ENCODE data around the gene MSMP. TPM values are rescaled to one million over a fixed set of nuclear protein-coding genes. Genes with fewer than 3 reads are reported as not detected.

Gene MSMP
- total RNA-seq, 4 donors from 2014 or later = not detected

DNA sequence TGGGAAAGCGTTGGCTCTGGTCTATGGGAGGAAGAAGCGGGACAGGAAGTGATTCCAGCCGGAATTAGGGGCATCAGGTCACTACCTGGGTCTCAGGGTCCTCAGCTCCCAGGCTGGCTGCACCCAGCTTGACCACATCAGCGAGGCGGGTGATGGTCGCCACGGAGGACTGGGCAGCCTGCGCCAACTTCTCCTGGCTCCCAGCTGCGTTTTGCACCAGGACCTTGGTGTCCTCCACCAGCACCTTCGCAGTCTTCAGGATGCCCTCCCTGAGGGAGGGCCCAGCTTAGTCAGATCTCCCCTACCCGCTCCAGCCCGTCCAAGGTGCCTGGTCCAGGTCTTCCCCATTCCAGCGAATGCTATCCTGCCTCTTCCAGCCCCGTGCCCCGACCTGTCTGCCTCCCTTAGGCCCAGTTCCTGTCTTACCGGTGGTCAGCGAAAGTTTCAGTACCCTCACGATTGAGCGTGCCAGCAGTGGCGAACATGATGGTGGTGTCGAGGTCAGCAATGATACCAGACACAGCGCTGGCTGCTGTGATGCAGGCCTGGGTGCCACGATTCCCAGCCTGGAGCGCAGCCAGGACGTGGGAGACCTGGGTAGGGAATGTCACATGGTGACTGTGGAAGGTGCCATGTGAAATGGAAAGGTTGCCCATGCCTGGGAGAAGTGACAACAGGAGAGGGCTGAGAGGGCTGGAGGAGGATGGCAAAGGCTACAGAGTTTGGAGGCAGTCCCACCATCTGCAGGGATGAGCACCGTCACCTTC lies 50.0 kb downstream of the MSMP start:
- intact Hi-C loops (cut with DNase I; ENCODE audit: low total_unique reads) (no loop called here), in situ Hi-C loops (cut with MboI; ENCODE audit: low pct_ligation_motif_present in 1 of 4, low pct_unique_long_range_greater_than_20kb in 1 of 4, low sequenced_read_pairs in 3 of 4) (no loop called here)
- Histone ChIP-seq H3K36me3 (peaks cover 1 to 99% (median 51%) of the 10 kb centered on the region in 4 donors), H3K9me3 (no peaks in the 10 kb centered on the region), H3K27me3 (no peaks in the 10 kb centered on the region), H3K4me1 (no peaks in the 10 kb centered on the region), H3K4me3 (no peak overlapping the region), H3K27ac (no peak overlapping the region)
- no peak for DNase-seq
- TF ChIP-seq, protein P1, sequence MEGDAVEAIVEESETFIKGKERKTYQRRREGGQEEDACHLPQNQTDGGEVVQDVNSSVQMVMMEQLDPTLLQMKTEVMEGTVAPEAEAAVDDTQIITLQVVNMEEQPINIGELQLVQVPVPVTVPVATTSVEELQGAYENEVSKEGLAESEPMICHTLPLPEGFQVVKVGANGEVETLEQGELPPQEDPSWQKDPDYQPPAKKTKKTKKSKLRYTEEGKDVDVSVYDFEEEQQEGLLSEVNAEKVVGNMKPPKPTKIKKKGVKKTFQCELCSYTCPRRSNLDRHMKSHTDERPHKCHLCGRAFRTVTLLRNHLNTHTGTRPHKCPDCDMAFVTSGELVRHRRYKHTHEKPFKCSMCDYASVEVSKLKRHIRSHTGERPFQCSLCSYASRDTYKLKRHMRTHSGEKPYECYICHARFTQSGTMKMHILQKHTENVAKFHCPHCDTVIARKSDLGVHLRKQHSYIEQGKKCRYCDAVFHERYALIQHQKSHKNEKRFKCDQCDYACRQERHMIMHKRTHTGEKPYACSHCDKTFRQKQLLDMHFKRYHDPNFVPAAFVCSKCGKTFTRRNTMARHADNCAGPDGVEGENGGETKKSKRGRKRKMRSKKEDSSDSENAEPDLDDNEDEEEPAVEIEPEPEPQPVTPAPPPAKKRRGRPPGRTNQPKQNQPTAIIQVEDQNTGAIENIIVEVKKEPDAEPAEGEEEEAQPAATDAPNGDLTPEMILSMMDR (IDR thresholded peaks at IDR 0.05) = no peak
- no peak for TF ChIP-seq POLR2A (IDR thresholded peaks at IDR 0.05)
- WGBS, 2 donors (ENCODE audit: low coverage in 1 of 2) = 95% methylated on average over 25 of the region's 26 CpGs; no CpG with 5 or more reads in 1 of the 2 donors

Small RNAs within 50 kb of the gene (small RNA-seq; reads per million reads assigned to genes)
- gene MIR6853 = 0 to 0.35 (median 0.21) reads per million in 4 donors

Other genes with a start within 250 kb of the MSMP start
- 10 to 100 TPM; 11.9 to 69.2 (median 45.8) TPM for gene TESK1, start 149.0 kb downstream of the MSMP start, total RNA-seq
- 10 to 100 TPM in 2 of 4 donors, 1 to 10 TPM in 2; 3.0 to 21.9 (median 10.9) TPM for gene CD72, start 135.9 kb downstream of the MSMP start, total RNA-seq
- gene SIT1, start 103.3 kb downstream of the MSMP start, total RNA-seq = 1 to 10 TPM in 3 of 4 donors, not detected in 1; 1.2 to 6.7 (median 3.8) TPM
- gene RMRP, start 96.3 kb downstream of the MSMP start, total RNA-seq = 1,000 to 10,000 TPM; 1,115 to 7,222 (median 2,718) TPM
- gene CCDC107, start 96.0 kb downstream of the MSMP start, total RNA-seq = 10 to 100 TPM; 32.0 to 50.1 (median 37.2) TPM
- 1 to 10 TPM; 1.6 to 7.4 (median 5.8) TPM for gene ARHGEF39, start 89.1 kb downstream of the MSMP start, total RNA-seq
- not detected for gene CA9, start 80.3 kb downstream of the MSMP start, total RNA-seq
- gene TPM2, start 64.4 kb downstream of the MSMP start, total RNA-seq = 1,000 to 10,000 TPM in 1 of 4 donors, 100 to 1,000 TPM in 3; 493 to 2,531 (median 633) TPM
- gene TLN1, start 22.1 kb downstream of the MSMP start, total RNA-seq = 100 to 1,000 TPM; 158 to 328 (median 177) TPM
- gene CREB3, start 21.6 kb downstream of the MSMP start, total RNA-seq = 10 to 100 TPM; 22.4 to 69.7 (median 45.5) TPM
- 100 to 1,000 TPM; 217 to 709 (median 255) TPM for gene GBA2, start 5.0 kb downstream of the MSMP start, total RNA-seq
- gene RGP1, start 5.0 kb downstream of the MSMP start, total RNA-seq = 10 to 100 TPM; 30.3 to 47.5 (median 43.7) TPM
- 1 to 10 TPM; 1.1 to 6.8 (median 4.9) TPM for gene NPR2, start 37.3 kb upstream of the MSMP start, total RNA-seq
- 1 to 10 TPM in 2 of 4 donors, under 1 TPM in 1, not detected in 1; 0.41 to 3.0 (median 1.9) TPM for gene SPAG8, start 58.0 kb upstream of the MSMP start, total RNA-seq
- 10 to 100 TPM; 16.8 to 58.0 (median 38.9) TPM for gene HINT2, start 60.8 kb upstream of the MSMP start, total RNA-seq
- gene FAM221B, start 74.5 kb upstream of the MSMP start, total RNA-seq = under 1 TPM in 1 of 4 donors, not detected in 3; 0.14 TPM
- 10 to 100 TPM in 2 of 4 donors, 1 to 10 TPM in 2; 7.8 to 21.3 (median 9.6) TPM for gene TMEM8B, start 75.0 kb upstream of the MSMP start, total RNA-seq
- gene OR13J1, start 116.1 kb upstream of the MSMP start, total RNA-seq = under 1 TPM in 1 of 4 donors, not detected in 3; 0.64 TPM
- 10 to 100 TPM; 23.9 to 60.2 (median 34.3) TPM for gene HRCT1, start 151.9 kb upstream of the MSMP start, total RNA-seq
- gene SPAAR, start 155.2 kb upstream of the MSMP start, total RNA-seq = 1 to 10 TPM in 1 of 4 donors, under 1 TPM in 1, not detected in 2; 0.68 to 2.5 TPM
- not detected for gene OR2S2, start 203.9 kb upstream of the MSMP start, total RNA-seq